ENCODE measurements around the gene APBA1. TPM values are rescaled to one million over a fixed set of nuclear protein-coding genes. Genes with fewer than 3 reads are reported as not detected.

APBA1 gene
- polyA plus RNA-seq, 1 donor (not counting 4 experiments of a cell fraction or from before 2014, with no cell fraction given): 0.66 TPM

DNA sequence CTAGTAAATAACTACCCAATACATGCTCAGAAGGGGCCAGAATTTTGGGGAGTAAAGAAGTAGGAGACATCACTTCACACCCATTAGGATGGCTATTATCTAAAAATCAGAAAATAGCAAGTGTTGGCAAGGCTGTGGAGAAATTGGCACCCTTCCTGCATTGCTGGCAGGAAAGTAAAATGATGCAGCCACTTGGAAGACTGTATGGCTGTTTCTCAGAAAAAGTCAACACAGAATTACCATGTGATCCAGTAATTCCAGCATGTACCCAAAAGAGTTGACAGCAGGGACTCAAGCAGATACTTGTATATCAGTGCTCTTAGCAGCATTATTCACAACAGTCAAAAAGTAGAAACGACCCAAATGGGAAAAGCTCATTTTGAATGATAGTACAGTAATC is 107.6 kb downstream of the APBA1 start:
- Histone ChIP-seq H3K9me3 (ENCODE audit: control insufficient read depth, low read depth, low read length) (no peaks in the 10 kb centered on the region), H3K27me3 (ENCODE audit: control insufficient read depth, extremely low read depth, insufficient read depth, low read length) (no peaks in the 10 kb centered on the region), H3K4me2 (ENCODE audit: control insufficient read depth, extremely low read depth, insufficient read depth, low read depth, low read length) (no peak overlapping the region), H3K9ac (ENCODE audit: control insufficient read depth, extremely low read depth, insufficient read depth, low read length) (no peak overlapping the region), H3K27ac (ENCODE audit: control insufficient read depth, insufficient read depth, low read length) (no peak overlapping the region), H3K36me3 (ENCODE audit: control insufficient read depth in 2 of 2, extremely low read depth in 1 of 2, insufficient read depth in 2 of 2, low read length in 2 of 2) (no peaks in the 10 kb centered on the region), H3K4me3 (ENCODE audit: control insufficient read depth in 2 of 3, extremely low read depth in 1 of 3, insufficient read depth in 2 of 3, low read depth in 1 of 3, low read length in 3 of 3) (no peak overlapping the region), H3K4me1 (ENCODE audit: control insufficient read depth, extremely low read depth, insufficient read depth, low read length) (peaks cover 7% of the 10 kb centered on the region), H2AFZ (ENCODE audit: control insufficient read depth, low read length) (no peak overlapping the region), H4K20me1 (ENCODE audit: control insufficient read depth, extremely low read depth, insufficient read depth, low read length) (no peaks in the 10 kb centered on the region), H3K79me2 (ENCODE audit: control insufficient read depth, insufficient read depth, low read length) (no peaks in the 10 kb centered on the region), H3K9me1 (ENCODE audit: control insufficient read depth, extremely low read depth, insufficient read depth, low read length) (no peaks in the 10 kb centered on the region)
- no peak for FAIRE-seq
- DNase-seq (ENCODE audit: low read depth, low spot score): no peak
- dilution Hi-C loops (cut with MboI; ENCODE audit: extremely low pct_ligation_motif_present, low sequenced_read_pairs): no loop called here
- no peak for TF ChIP-seq EZH2 (IDR thresholded peaks at IDR 0.05; ENCODE audit: low read length)
- no peak for TF ChIP-seq CTCF (optimal IDR thresholded peaks at IDR 0.05 in 1 of 3, IDR thresholded peaks at IDR 0.05 in 1 of 3, conservative IDR thresholded peaks at IDR 0.05 in 1 of 3; ENCODE audit: extremely low read depth in 1 of 3, insufficient read depth in 2 of 3, low read length in 3 of 3)

GRCh38 chr9:69559126-69559525 is 113.0 kb downstream of the APBA1 start:
- Histone ChIP-seq H4K20me1 (ENCODE audit: control insufficient read depth, extremely low read depth, insufficient read depth, low read length) (no peaks in the 10 kb centered on the region), H3K9me1 (ENCODE audit: control insufficient read depth, extremely low read depth, insufficient read depth, low read length) (no peaks in the 10 kb centered on the region)
- dilution Hi-C loops (cut with MboI; ENCODE audit: extremely low pct_ligation_motif_present, low sequenced_read_pairs): no loop called here

More at GRCh38 chr9:69559126-69559525, 113.0 kb downstream of the APBA1 start:
- DNase-seq (ENCODE audit: low read depth, low spot score) (no peak), FAIRE-seq (no peak)
- Histone ChIP-seq H3K27ac (ENCODE audit: control insufficient read depth, insufficient read depth, low read length) (no peak overlapping the region), H3K4me2 (ENCODE audit: control insufficient read depth, extremely low read depth, insufficient read depth, low read depth, low read length) (no peak overlapping the region), H3K4me1 (ENCODE audit: control insufficient read depth, extremely low read depth, insufficient read depth, low read length) (peaks cover 3% of the 10 kb centered on the region), H3K27me3 (ENCODE audit: control insufficient read depth, extremely low read depth, insufficient read depth, low read length) (no peaks in the 10 kb centered on the region), H3K4me3 (ENCODE audit: control insufficient read depth in 2 of 3, extremely low read depth in 1 of 3, insufficient read depth in 2 of 3, low read depth in 1 of 3, low read length in 3 of 3) (no peak overlapping the region), H3K79me2 (ENCODE audit: control insufficient read depth, insufficient read depth, low read length) (no peaks in the 10 kb centered on the region), H3K36me3 (ENCODE audit: control insufficient read depth in 2 of 2, extremely low read depth in 1 of 2, insufficient read depth in 2 of 2, low read length in 2 of 2) (no peaks in the 10 kb centered on the region), H2AFZ (ENCODE audit: control insufficient read depth, low read length) (no peak overlapping the region), H3K9me3 (ENCODE audit: control insufficient read depth, low read depth, low read length) (no peaks in the 10 kb centered on the region), H3K9ac (ENCODE audit: control insufficient read depth, extremely low read depth, insufficient read depth, low read length) (no peak overlapping the region)
- no peak for TF ChIP-seq CTCF (optimal IDR thresholded peaks at IDR 0.05 in 1 of 3, IDR thresholded peaks at IDR 0.05 in 1 of 3, conservative IDR thresholded peaks at IDR 0.05 in 1 of 3; ENCODE audit: extremely low read depth in 1 of 3, insufficient read depth in 2 of 3, low read length in 3 of 3)
- no peak for TF ChIP-seq EZH2 (IDR thresholded peaks at IDR 0.05; ENCODE audit: low read length)

All from keratinocyte (primary cell).